ENCODE data around the gene SFT2D3. TPM values are rescaled to one million over a fixed set of nuclear protein-coding genes. Genes with fewer than 3 reads are reported as not detected.
A peak's percentile ranks its signal among the peaks of the same experiment; 100 is the strongest.

SFT2D3 gene
- total and polyA plus RNA-seq, 2 of the 13 experiments (the other 11 are each of a cell fraction or from before 2014, with no cell fraction given), result 8.3 to 9.4 TPM

- TF ChIP-seq ZNF780A (CRISPR knock-in tag; IDR thresholded peaks at IDR 0.05) (no peak; the same call in 1 of the 2 replicates), LCORL (IDR thresholded peaks at IDR 0.05) (no peak), LCORL (CRISPR knock-in tag; IDR thresholded peaks at IDR 0.05) (0 out of 2 replicates have a peak, but pooled peaks have one; percentile 6), HDAC2 (CRISPR knock-in tag; IDR thresholded peaks at IDR 0.05) (no peak), PLRG1 (conservative IDR thresholded peaks at IDR 0.05) (no peak), CBX5 (CRISPR knock-in tag; IDR thresholded peaks at IDR 0.05; ENCODE audit: borderline replicate concordance) (peak; percentile 87; the same call in 1 of the 2 replicates), CTCF (CRISPR knock-in tag; IDR thresholded peaks at IDR 0.05) (peak; percentile 44; the same call in 1 of the 2 replicates), ZNF687 (CRISPR knock-in tag; IDR thresholded peaks at IDR 0.05) (peak; percentile 94), ZFY (CRISPR knock-in tag; IDR thresholded peaks at IDR 0.05) (peak; percentile 96), ARID5B (CRISPR knock-in tag; IDR thresholded peaks at IDR 0.05) (peak; percentile 48), CAMTA2 (CRISPR knock-in tag; IDR thresholded peaks at IDR 0.05; ENCODE audit: borderline replicate concordance) (no peak), ZNF776 (CRISPR knock-in tag; IDR thresholded peaks at IDR 0.05) (no peak; the same call in 1 of the 2 replicates), ZNF24 (IDR thresholded peaks at IDR 0.05) (no peak), ATF3 (CRISPR knock-in tag; IDR thresholded peaks at IDR 0.05) (peak; percentile 25; the same call in 1 of the 2 replicates), IKZF5 (CRISPR knock-in tag; IDR thresholded peaks at IDR 0.05) (peak; percentile 34; the same call in 1 of the 2 replicates), TEAD2 (CRISPR knock-in tag; IDR thresholded peaks at IDR 0.05) (peak; percentile 78; the same call in 1 of the 2 replicates), U2AF1 (optimal IDR thresholded peaks at IDR 0.05; ENCODE audit: low read depth, low read length) (peak; percentile 43), RFXAP (CRISPR knock-in tag; IDR thresholded peaks at IDR 0.05; ENCODE audit: borderline replicate concordance) (no peak), TSC22D2 (CRISPR knock-in tag; IDR thresholded peaks at IDR 0.05; ENCODE audit: borderline replicate concordance) (no peak)
These were observed 526 bp downstream of the SFT2D3 start (continued) for GRCh38 chr2:127701651-127702394.

Measured in HepG2 (cell line).